Astrocyte (in vitro differentiated cells and primary cell): ENCODE measurements around the gene ANKRD23.

ENCODE experiments used
- CTCF ChIP-seq: IDR thresholded peaks from 2 replicates; pipeline ENCODE4 v1.5.1; 2011; ENCODE audit warnings: low read depth, mild to moderate bottlenecking, inconsistent platforms, low read length, moderate library complexity; ENCODE audit not compliant: insufficient read depth
- EZH2 ChIP-seq: IDR thresholded peaks from 2 replicates; pipeline ENCODE4 v1.6.1; 2012; ENCODE audit warnings: mild to moderate bottlenecking, low read length, inconsistent platforms; ENCODE audit not compliant: insufficient read depth

- TF ChIP-seq CTCF: no peak
- no peak for TF ChIP-seq EZH2
These were observed 54.6 kb downstream of the ANKRD23 start for GRCh38 chr2:96789245-96789617.
